GM12878 (cell line): ENCODE measurements around the gene MYCBPAP. TPM values are rescaled to one million over a fixed set of nuclear protein-coding genes. Genes with fewer than 3 reads are reported as not detected.

ENCODE experiments used
- ATAC-seq: fragments of 200-7000 bp; cut with Tn5 transposase; 3 replicates; pipeline ENCODE4 v1.9.1; 2020; ENCODE audit warnings: mild to moderate bottlenecking, moderate library complexity
- BruUV-seq: library from RNA; stranded (reverse); fragments of 400-500 nt; replicated peaks from 2 replicates; lab custom pipeline; 2021; lab: Mats Ljungman, UMichigan
- CTCF ChIA-PET: fragments of 300-600 bp; sonication (Branson Sonifier 250); formaldehyde crosslinking; extraction: SDS; loops from one replicate; lab custom pipeline; 2021; ENCODE audit warnings: inconsistent platforms; lab: Yijun Ruan, JAX
- POLR2A ChIA-PET: fragments of 350-600 bp; formaldehyde crosslinking; extraction: SDS; loops from one replicate; lab custom pipeline; 2021; ENCODE audit warnings: inconsistent platforms; lab: Charles Lee
- RAD21 ChIA-PET: fragments of 300-600 bp; sonication (Branson Sonifier 250); formaldehyde crosslinking; loops from one replicate; lab custom pipeline; 2023; ENCODE audit warnings: antibody characterized with exemption; ENCODE audit not compliant: unreplicated experiment; lab: Charles Lee
- SMC1A ChIA-PET: fragments of 300-600 bp; sonication (Branson Sonifier 250); formaldehyde crosslinking; loops from one replicate; lab custom pipeline; 2023; ENCODE audit not compliant: unreplicated experiment, uncharacterized antibody; lab: Charles Lee
- DNase-seq: peaks from one replicate; pipeline ENCODE4 v3.0.0-alpha.2; 2011; ENCODE audit warnings: low read depth, low spot score
- FAIRE-seq: peaks from 3 replicates; lab custom pipeline; 2011; peaks lifted over from hg19 to GRCh38; lab: Jason Lieb, UNC
- H2AFZ ChIP-seq: 2 replicates; pipeline ENCODE4 v1.6.0; 2011; ENCODE audit warnings: low read depth, low read length, control low read depth; ENCODE audit not compliant: control insufficient read depth
- H3K27ac ChIP-seq: 2 replicates; pipeline ENCODE4 v1.5.1; 2011; ENCODE audit warnings: control low read depth; ENCODE audit not compliant: control insufficient read depth, insufficient read depth
- H3K27me3 ChIP-seq, 2 experiments: replicated peaks in 1 of 2; 2 replicates each; pipeline versions ENCODE4 v1.6.0 to v1.6.1; 2011; ENCODE audit warnings: low read length in 1 of 2; ENCODE audit not compliant: control insufficient read depth in 2 of 2, insufficient read depth in 2 of 2
- H3K36me3 ChIP-seq, 2 experiments: 2 replicates each; pipeline ENCODE4 v1.5.1; 2011; ENCODE audit warnings: low read length in 1 of 2; ENCODE audit not compliant: control insufficient read depth in 2 of 2, insufficient read depth in 2 of 2
- H3K4me1 ChIP-seq: 2 replicates; pipeline ENCODE4 v1.6.1; 2011; ENCODE audit warnings: mild to moderate bottlenecking, low read length, moderate library complexity, mixed read lengths; ENCODE audit not compliant: control insufficient read depth, insufficient read depth
- H3K4me2 ChIP-seq: 2 replicates; pipeline ENCODE4 v1.6.0; 2011; ENCODE audit warnings: control low read depth; ENCODE audit not compliant: control insufficient read depth, insufficient read depth
- H3K4me3 ChIP-seq: fragments of 200-600 bp; sonication (generic); 2 replicates; pipeline ENCODE4 v1.5.1; 2016
- H3K79me2 ChIP-seq: 2 replicates; pipeline ENCODE4 v1.6.0; 2011; ENCODE audit warnings: low read length; ENCODE audit not compliant: control insufficient read depth, insufficient read depth
- H3K9ac ChIP-seq: 2 replicates; pipeline ENCODE4 v1.8.0; 2011; ENCODE audit warnings: low read length, control low read depth, mixed read lengths; ENCODE audit not compliant: control insufficient read depth, insufficient read depth
- H3K9me3 ChIP-seq: replicated peaks from 3 replicates; pipeline ENCODE4 v1.5.1; 2011; ENCODE audit warnings: mild to moderate bottlenecking, low read length; ENCODE audit not compliant: control insufficient read depth, insufficient read depth
- H4K20me1 ChIP-seq: 2 replicates; pipeline ENCODE4 v1.6.0; 2011; ENCODE audit not compliant: control insufficient read depth, insufficient read depth
- KLF5 ChIP-seq: fragments of 450-650 bp; IDR thresholded peaks from 2 replicates; pipeline ENCODE4 v1.6.1; 2014; ENCODE audit warnings: mild to moderate bottlenecking; ENCODE audit not compliant: partially characterized antibody
- MYC ChIP-seq: IDR thresholded peaks from 2 replicates; pipeline ENCODE4 v1.6.1; 2011; ENCODE audit warnings: mild to moderate bottlenecking, low read length, moderate library complexity, inconsistent platforms; ENCODE audit not compliant: insufficient read depth, insufficient replicate concordance, insufficient read length, severe bottlenecking
- RB1 ChIP-seq: fragments of 450-650 bp; formaldehyde crosslinking; IDR thresholded peaks from 2 replicates; pipeline ENCODE4 v1.6.1; 2017; ENCODE audit warnings: mild to moderate bottlenecking, borderline replicate concordance
- SKIL ChIP-seq: fragments of 450-650 bp; IDR thresholded peaks from 2 replicates; pipeline ENCODE4 v1.6.1; 2017; ENCODE audit warnings: mild to moderate bottlenecking, low read depth, inconsistent platforms; ENCODE audit not compliant: poor library complexity, severe bottlenecking
- WGBS: methylation state at CpG from one replicate; pipeline ENCODE4 v1.1.6; 2016; ENCODE audit warnings: low lambda C conversion rate; ENCODE audit not compliant: insufficient replicate concordance, insufficient coverage; ENCODE audit errors: missing lambda C conversion rate; 5-methylcytosine and 5-hydroxymethylcytosine counted together
- in situ Hi-C: fragments of 300-500 bp; cut with MboI; formaldehyde crosslinking; loops from 9 replicates; pipeline ENCODE4 v1.14.3; 2018; ENCODE audit warnings: mixed read lengths
- intact Hi-C: fragments of 100-400 bp; cut with micrococcal nuclease; formaldehyde crosslinking; loops from one replicate; pipeline ENCODE4 v1.14.2; 2022; ENCODE audit not compliant: unreplicated experiment
- polyA plus RNA-seq, 11 experiments: library from polyadenylated mRNA; depleted of rRNA in 4 of 11; unstranded in 6 of 11; stranded (reverse) in 5 of 11; fragments of >200 nt; fragmentation: Nextera tagmentation in 4 of 11; fragmentation: Illumina TruSeq in 1 of 11; extraction: Ambion mirVana in 4 of 11; extraction: Trizol in 1 of 11; gene quantifications; 1 replicate in 1 of 11; 2 replicates in 10 of 11; pipeline versions ENCODE4 v1.2.1 to v1.2.3, GENCODE V29; 2011 to 2016; ENCODE audit warnings: inconsistent platforms in 2 of 11, missing spikeins in 2 of 11, low read depth in 1 of 11
- total RNA-seq, 4 experiments: library from RNA; depleted of rRNA in 3 of 4; stranded (reverse); fragments of >200 nt in 3 of 4; fragmentation: Illumina TruSeq in 1 of 4; extraction: Trizol in 1 of 4; gene quantifications; 2 replicates each; pipeline versions ENCODE4 v1.2.1 to v1.2.3, GENCODE V29; 2013 to 2021
- TF ChIP-seq, protein P1 (sequence below): IDR thresholded peaks from 2 replicates; pipeline ENCODE4 v1.6.1; 2011; ENCODE audit warnings: borderline replicate concordance, low read depth, mild to moderate bottlenecking, moderate library complexity, low read length; ENCODE audit not compliant: insufficient read depth, poor library complexity, severe bottlenecking
- TF ChIP-seq, protein P2 (sequence below): IDR thresholded peaks from 2 replicates; pipeline ENCODE4 v1.6.1; 2011; ENCODE audit warnings: low read depth, mild to moderate bottlenecking, low read length, moderate library complexity, borderline replicate concordance; ENCODE audit errors: extremely low read depth

The MYCBPAP gene
- total and polyA plus RNA-seq, 10 of the 15 experiments (the other 5 are each of a cell fraction or from before 2014, with no cell fraction given): 0.23 to 2.7 (median 1.5) TPM

- DNase-seq (no peak), FAIRE-seq (no peak), ATAC-seq (no peak)
- POLR2A ChIA-PET: no interaction called here
- no peak overlapping the region for H3K4me2 ChIP-seq
- H3K79me2 ChIP-seq: no peaks in the 10 kb centered on the region
- H3K9me3 ChIP-seq: no peaks in the 10 kb centered on the region
- intact Hi-C loops: no loop called here
- H4K20me1 ChIP-seq: no peaks in the 10 kb centered on the region
- H3K27me3 ChIP-seq: peaks cover 17 to 19% of the 10 kb centered on the region in 2 experiments
- no TSS peak for BruUV-seq
- in situ Hi-C loops: no loop called here
- no peaks in the 10 kb centered on the region for H3K36me3 ChIP-seq
- CTCF ChIA-PET: interaction anchor here (1.3 kb wide), 1 partner anchor 20 kb away, joined by 3 read pairs; no protein-coding TSS in a partner anchor
- no peak overlapping the region for H3K4me3 ChIP-seq
- RAD21 ChIA-PET: no interaction called here
- no peak overlapping the region for H2AFZ ChIP-seq
- no peak overlapping the region for H3K9ac ChIP-seq
- no peak overlapping the region for H3K27ac ChIP-seq
- TF ChIP-seq SKIL (no peak), MYC (no peak), RB1 (no peak), KLF5 (no peak)
- TF ChIP-seq, protein P1, sequence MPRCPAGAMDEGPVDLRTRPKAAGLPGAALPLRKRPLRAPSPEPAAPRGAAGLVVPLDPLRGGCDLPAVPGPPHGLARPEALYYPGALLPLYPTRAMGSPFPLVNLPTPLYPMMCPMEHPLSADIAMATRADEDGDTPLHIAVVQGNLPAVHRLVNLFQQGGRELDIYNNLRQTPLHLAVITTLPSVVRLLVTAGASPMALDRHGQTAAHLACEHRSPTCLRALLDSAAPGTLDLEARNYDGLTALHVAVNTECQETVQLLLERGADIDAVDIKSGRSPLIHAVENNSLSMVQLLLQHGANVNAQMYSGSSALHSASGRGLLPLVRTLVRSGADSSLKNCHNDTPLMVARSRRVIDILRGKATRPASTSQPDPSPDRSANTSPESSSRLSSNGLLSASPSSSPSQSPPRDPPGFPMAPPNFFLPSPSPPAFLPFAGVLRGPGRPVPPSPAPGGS: no peak
- TF ChIP-seq, protein P2, sequence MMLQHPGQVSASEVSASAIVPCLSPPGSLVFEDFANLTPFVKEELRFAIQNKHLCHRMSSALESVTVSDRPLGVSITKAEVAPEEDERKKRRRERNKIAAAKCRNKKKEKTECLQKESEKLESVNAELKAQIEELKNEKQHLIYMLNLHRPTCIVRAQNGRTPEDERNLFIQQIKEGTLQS: no peak
- H3K4me1 ChIP-seq: no peaks in the 10 kb centered on the region
- SMC1A ChIA-PET: no interaction called here
- WGBS: 14% methylated on average over 6 of the region's 6 CpGs
These were observed 23.3 kb downstream of the MYCBPAP start for GRCh38 chr17:50531428-50532025.
